ENCODE measurements around the gene SETD9.

SETD9 gene

DNA sequence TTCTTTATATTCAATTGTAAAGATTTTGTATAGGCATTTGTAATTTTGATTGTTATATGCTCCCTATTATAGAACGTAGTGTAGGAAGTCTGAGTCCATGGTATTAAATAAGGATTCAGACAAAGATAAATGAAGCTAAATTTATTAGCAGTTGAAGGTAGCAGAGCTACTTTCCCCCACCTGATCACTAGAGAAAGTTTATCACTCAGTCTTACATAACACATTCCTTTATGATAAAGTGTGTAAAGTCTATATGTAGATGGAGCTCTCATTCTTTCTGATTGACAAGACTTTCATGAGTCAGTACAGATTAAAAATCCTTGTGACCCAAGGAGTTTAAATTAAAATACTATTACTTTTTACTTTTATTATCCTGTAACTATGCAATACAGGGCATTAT lies 44.9 kb downstream of the SETD9 start:
- no peak for TF ChIP-seq POLR2AphosphoS5 (IDR thresholded peaks at IDR 0.05; ENCODE audit: low read depth, low read length)
- no peak for TF ChIP-seq SIN3A (IDR thresholded peaks at IDR 0.05; ENCODE audit: borderline replicate concordance, insufficient read depth, low read length)
- TF ChIP-seq, protein P1, sequence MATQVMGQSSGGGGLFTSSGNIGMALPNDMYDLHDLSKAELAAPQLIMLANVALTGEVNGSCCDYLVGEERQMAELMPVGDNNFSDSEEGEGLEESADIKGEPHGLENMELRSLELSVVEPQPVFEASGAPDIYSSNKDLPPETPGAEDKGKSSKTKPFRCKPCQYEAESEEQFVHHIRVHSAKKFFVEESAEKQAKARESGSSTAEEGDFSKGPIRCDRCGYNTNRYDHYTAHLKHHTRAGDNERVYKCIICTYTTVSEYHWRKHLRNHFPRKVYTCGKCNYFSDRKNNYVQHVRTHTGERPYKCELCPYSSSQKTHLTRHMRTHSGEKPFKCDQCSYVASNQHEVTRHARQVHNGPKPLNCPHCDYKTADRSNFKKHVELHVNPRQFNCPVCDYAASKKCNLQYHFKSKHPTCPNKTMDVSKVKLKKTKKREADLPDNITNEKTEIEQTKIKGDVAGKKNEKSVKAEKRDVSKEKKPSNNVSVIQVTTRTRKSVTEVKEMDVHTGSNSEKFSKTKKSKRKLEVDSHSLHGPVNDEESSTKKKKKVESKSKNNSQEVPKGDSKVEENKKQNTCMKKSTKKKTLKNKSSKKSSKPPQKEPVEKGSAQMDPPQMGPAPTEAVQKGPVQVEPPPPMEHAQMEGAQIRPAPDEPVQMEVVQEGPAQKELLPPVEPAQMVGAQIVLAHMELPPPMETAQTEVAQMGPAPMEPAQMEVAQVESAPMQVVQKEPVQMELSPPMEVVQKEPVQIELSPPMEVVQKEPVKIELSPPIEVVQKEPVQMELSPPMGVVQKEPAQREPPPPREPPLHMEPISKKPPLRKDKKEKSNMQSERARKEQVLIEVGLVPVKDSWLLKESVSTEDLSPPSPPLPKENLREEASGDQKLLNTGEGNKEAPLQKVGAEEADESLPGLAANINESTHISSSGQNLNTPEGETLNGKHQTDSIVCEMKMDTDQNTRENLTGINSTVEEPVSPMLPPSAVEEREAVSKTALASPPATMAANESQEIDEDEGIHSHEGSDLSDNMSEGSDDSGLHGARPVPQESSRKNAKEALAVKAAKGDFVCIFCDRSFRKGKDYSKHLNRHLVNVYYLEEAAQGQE (IDR thresholded peaks at IDR 0.05; ENCODE audit: insufficient read depth in 1 of 2, low read depth in 2 of 2, low read length in 2 of 2), result no peak

DNA sequence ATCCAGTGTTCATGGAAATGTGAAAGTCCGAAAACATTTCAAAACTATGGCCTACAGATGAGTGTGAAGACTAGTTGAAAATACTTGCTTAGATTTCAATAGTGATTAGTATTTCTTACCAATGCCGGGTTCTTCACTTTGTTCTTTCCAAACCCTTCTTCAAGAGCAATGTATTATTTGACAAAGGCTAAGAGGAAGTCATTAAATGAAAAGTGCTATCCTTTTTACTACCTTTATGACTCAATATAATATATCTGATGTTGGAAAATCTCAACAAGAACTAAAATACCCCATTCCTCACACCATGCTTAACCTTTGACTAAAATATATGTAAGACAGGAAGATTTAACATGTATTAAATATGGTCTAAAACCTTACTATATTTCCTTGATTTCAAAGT lies 49.2 kb downstream of the SETD9 start:
- TF ChIP-seq SIN3A (IDR thresholded peaks at IDR 0.05; ENCODE audit: borderline replicate concordance, insufficient read depth, low read length), result no peak

DNA sequence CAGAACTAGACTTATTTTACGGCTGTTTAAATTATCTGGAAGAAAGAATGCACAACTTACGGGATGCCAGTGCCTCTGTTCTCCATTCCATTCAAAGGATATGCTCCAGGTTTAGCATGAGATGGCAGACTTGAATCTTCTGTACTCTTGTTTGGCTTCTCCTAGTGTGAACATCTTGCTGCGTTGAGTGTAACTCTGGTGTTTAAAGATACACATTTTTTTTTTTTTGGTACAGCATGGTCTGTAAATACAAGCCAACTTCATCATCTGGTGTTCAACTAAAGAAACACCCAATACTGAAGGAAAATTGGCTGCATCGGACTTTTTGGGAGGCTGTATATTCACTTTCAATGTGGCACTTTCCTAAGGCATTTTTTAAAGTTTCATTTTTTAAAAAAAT lies 49.9 kb downstream of the SETD9 start:
- TF ChIP-seq SIN3A (IDR thresholded peaks at IDR 0.05; ENCODE audit: borderline replicate concordance, insufficient read depth, low read length) (no peak), TAF1 (IDR thresholded peaks at IDR 0.05; ENCODE audit: borderline replicate concordance, insufficient read depth, low read length) (no peak), FOXP2 (optimal IDR thresholded peaks at IDR 0.05; ENCODE audit: borderline replicate concordance, extremely low read depth, extremely low read length, insufficient read depth) (no peak), POLR2AphosphoS5 (IDR thresholded peaks at IDR 0.05; ENCODE audit: low read depth, low read length) (no peak)
- TF ChIP-seq, protein P1 (IDR thresholded peaks at IDR 0.05; ENCODE audit: insufficient read depth in 1 of 2, low read depth in 2 of 2, low read length in 2 of 2), result no peak

DNA sequence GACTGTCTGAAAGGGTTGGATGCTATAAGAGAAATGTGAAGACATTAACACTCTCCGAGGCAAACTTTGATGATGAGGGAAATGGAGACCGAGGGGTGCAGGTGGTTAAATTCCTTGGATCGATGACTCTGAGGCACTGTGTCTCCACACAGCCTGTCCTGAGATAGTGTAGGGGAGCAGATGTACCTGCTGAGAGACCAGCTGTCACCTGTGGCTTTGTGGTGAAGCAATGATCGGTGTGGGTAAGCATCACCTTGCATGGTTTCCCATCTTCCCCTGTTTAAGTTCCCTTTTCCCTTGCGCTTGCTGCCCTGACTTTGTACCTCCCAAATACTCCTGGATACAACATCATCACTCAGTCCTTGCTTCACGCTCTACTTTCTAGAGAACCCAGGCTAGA lies 52.4 kb downstream of the SETD9 start:
- no peak for TF ChIP-seq TAF1 (IDR thresholded peaks at IDR 0.05; ENCODE audit: borderline replicate concordance, insufficient read depth, low read length)

DNA sequence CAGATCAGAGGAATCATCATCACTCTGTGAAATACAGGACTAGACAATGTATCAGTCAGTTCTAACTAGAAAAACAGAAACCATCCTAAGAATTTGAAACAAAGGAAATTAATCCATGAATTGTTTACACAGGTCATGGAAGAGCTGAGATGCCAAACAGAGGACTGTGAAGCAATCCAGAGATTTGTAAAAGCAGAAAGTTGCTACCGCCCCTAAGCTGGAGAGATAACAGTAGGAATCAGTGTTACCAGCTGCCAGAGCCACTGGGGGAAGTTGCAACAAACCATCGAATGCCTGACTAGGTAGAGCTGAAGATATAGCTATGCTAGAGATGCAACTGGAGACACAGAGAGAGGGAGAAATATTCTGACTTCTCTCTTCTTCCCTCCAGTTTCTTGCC lies 52.9 kb downstream of the SETD9 start:
- TF ChIP-seq TAF1 (IDR thresholded peaks at IDR 0.05; ENCODE audit: borderline replicate concordance, insufficient read depth, low read length) (no peak), POLR2AphosphoS5 (IDR thresholded peaks at IDR 0.05; ENCODE audit: low read depth, low read length) (no peak), SIN3A (IDR thresholded peaks at IDR 0.05; ENCODE audit: borderline replicate concordance, insufficient read depth, low read length) (no peak), FOXP2 (optimal IDR thresholded peaks at IDR 0.05; ENCODE audit: borderline replicate concordance, extremely low read depth, extremely low read length, insufficient read depth) (no peak)
- TF ChIP-seq, protein P1 (IDR thresholded peaks at IDR 0.05; ENCODE audit: insufficient read depth in 1 of 2, low read depth in 2 of 2, low read length in 2 of 2), result no peak

DNA sequence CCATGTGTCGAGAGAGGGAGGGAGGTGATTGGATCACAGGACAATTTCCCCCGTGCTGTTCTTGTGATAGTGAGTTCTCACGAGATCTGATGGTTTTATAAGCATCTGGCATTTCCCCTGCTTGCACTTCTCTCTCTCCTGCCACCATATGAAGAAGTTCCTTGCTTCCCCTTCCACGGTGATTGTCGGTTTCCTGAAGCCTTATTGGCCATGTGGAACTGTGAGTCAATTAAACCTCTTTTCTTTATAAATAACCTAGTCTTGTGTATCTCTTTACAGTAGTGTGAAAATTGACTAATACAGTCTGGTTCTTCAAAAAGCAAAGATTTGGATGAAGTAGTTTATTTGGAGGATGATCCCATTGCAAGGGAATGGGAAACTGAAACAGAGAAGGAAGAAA lies 53.9 kb downstream of the SETD9 start:
- TF ChIP-seq FOXP2 (optimal IDR thresholded peaks at IDR 0.05; ENCODE audit: borderline replicate concordance, extremely low read depth, extremely low read length, insufficient read depth) (no peak), POLR2AphosphoS5 (IDR thresholded peaks at IDR 0.05; ENCODE audit: low read depth, low read length) (no peak), TAF1 (IDR thresholded peaks at IDR 0.05; ENCODE audit: borderline replicate concordance, insufficient read depth, low read length) (no peak), SIN3A (IDR thresholded peaks at IDR 0.05; ENCODE audit: borderline replicate concordance, insufficient read depth, low read length) (no peak)
- TF ChIP-seq, protein P1 (IDR thresholded peaks at IDR 0.05; ENCODE audit: insufficient read depth in 1 of 2, low read depth in 2 of 2, low read length in 2 of 2), result no peak

All from PFSK-1 (cell line).